Aorta (tissue), 5 donors: ENCODE measurements around the gene PRDX5. TPM values are rescaled to one million over a fixed set of nuclear protein-coding genes. Genes with fewer than 3 reads are reported as not detected.

ENCODE experiments used
- ATAC-seq: fragments of 200-7000 bp; cut with Tn5 transposase; one replicate; pipeline ENCODE4 v1.9.1; 2022; ENCODE audit warnings: moderate library complexity; ENCODE audit not compliant: low FRiP score
- DNase-seq, 2 donors: peaks; one replicate each; pipeline ENCODE4 v3.0.0-alpha.2; 2020
- H3K27ac ChIP-seq, 2 donors: one replicate each; pipeline ENCODE4 v1.5.1; 2013; ENCODE audit warnings: low read length in 2 of 2, mild to moderate bottlenecking in 2 of 2, moderate library complexity in 2 of 2, control low read depth in 1 of 2, inconsistent platforms in 1 of 2, low read depth in 1 of 2
- H3K27me3 ChIP-seq, 2 donors: one replicate each; pipeline ENCODE4 v1.6.1; 2013; ENCODE audit warnings: control low read depth in 1 of 2, low read length in 1 of 2, mild to moderate bottlenecking in 1 of 2, moderate library complexity in 1 of 2; ENCODE audit not compliant: insufficient read depth in 2 of 2, control insufficient read depth in 1 of 2
- H3K36me3 ChIP-seq, 2 donors: one replicate each; pipeline ENCODE4 v1.6.1; 2013; ENCODE audit warnings: control low read depth in 1 of 2, low read length in 1 of 2, mild to moderate bottlenecking in 1 of 2; ENCODE audit not compliant: insufficient read depth in 2 of 2, control insufficient read depth in 1 of 2
- H3K4me1 ChIP-seq, 2 donors: one replicate each; pipeline ENCODE4 v1.6.1; 2013; ENCODE audit warnings: low read length in 2 of 2, control low read depth in 1 of 2, mild to moderate bottlenecking in 1 of 2, moderate library complexity in 1 of 2; ENCODE audit not compliant: insufficient read depth in 2 of 2, control insufficient read depth in 1 of 2
- H3K4me3 ChIP-seq, 2 donors: one replicate each; pipeline ENCODE4 v1.5.1; 2013; ENCODE audit warnings: low read length in 2 of 2, control low read depth in 1 of 2, mild to moderate bottlenecking in 1 of 2
- H3K9me3 ChIP-seq: one replicate; pipeline ENCODE4 v1.6.1; 2013; ENCODE audit warnings: mild to moderate bottlenecking, low read length; ENCODE audit not compliant: control insufficient read depth
- WGBS, 2 donors: extraction: QIAGEN DNeasy Blood & Tissue Kit; methylation state at CpG; one replicate each; pipeline ENCODE4 v1.1.7; 2013; 5-methylcytosine and 5-hydroxymethylcytosine counted together
- intact Hi-C, 2 donors: fragments of 100-400 bp; cut with DNase I; formaldehyde crosslinking; loops; one replicate each; pipeline versions ENCODE4 v1.14.2 to v1.15.0; 2022
- microRNA-seq, 2 donors: library from miRNA; unstranded; fragments of <30 nt; microRNA quantifications; one replicate each; pipeline ENCODE4 v1.2.0, GENCODE V29; 2020
- polyA plus RNA-seq, 2 donors: library from polyadenylated mRNA; stranded (reverse); fragments of 200-250 nt; gene quantifications; one replicate each; pipeline ENCODE4 v1.2.3, GENCODE V29; 2013
- total RNA-seq, 2 donors: library from RNA; stranded (reverse); fragmentation: NEBNext Ultra II Directional; extraction: Animal tissue kit (Norgen Biotek cat#: 25700); gene quantifications; one replicate each; pipeline ENCODE4 v1.2.1, GENCODE V29; 2021
- donor health status: healthy with polysubstance abuse.
- donor health status: Bipolar disorder and iron deficiency.
- donor health status: DM: no; HTN: no; CAD: no.
- donor health status: DM: no; HTN: no; CAD: no.
- donor health status: DM: yes; HTN: yes; CAD: no.

The PRDX5 gene
- total and polyA plus RNA-seq, 4 donors: 69.9 to 316 (median 142) TPM

GRCh38 chr11:64369440-64370421, 51.8 kb downstream of the PRDX5 start:
- WGBS, 2 donors: 85% methylated on average over 82 of the region's 82 CpGs
- intact Hi-C loops: no loop called here
- H3K9me3 ChIP-seq: no peaks in the 10 kb centered on the region
- DNase-seq: peak in 1 of 2 donors; percentile 75
- no peak for ATAC-seq
- H3K4me3 ChIP-seq: no peak overlapping the region
- no peaks in the 10 kb centered on the region for H3K4me1 ChIP-seq
- H3K27me3 ChIP-seq: no peaks in the 10 kb centered on the region
- H3K36me3 ChIP-seq: peaks cover 0 to 9% of the 10 kb centered on the region in 2 donors
- no peak overlapping the region for H3K27ac ChIP-seq

- Histone ChIP-seq H3K4me1 (no peaks in the 10 kb centered on the region), H3K27ac (no peak overlapping the region), H3K9me3 (no peaks in the 10 kb centered on the region), H3K27me3 (no peaks in the 10 kb centered on the region), H3K4me3 (no peak overlapping the region), H3K36me3 (peaks cover 0 to 6% of the 10 kb centered on the region in 2 donors)
- DNase-seq (peak in 1 of 2 donors; percentile 59), ATAC-seq (no peak)
- intact Hi-C loops: no loop called here
- WGBS, 2 donors: 82 to 85% methylated on average over 21 to 22 of the region's 22 CpGs
Measured at GRCh38 chr11:64371201-64371600, 53.3 kb downstream of the PRDX5 start.

Small RNAs within 50 kb of the gene (microRNA-seq; reads per million reads assigned to microRNA genes)
- gene MIR1237: 2.0 to 8.3 reads per million in 2 donors
- 0 to 1.2 reads per million in 2 donors for gene MIR7155

Other genes with a start within 250 kb of the PRDX5 start
- 10 to 100 TPM; 12.7 to 19.0 TPM for gene MACROD1, start 152.0 kb upstream of the PRDX5 start, total RNA-seq
- 100 to 1,000 TPM; 111 to 125 TPM for gene MACROD1, start 152.0 kb upstream of the PRDX5 start, polyA plus RNA-seq
- gene STIP1, start 131.9 kb upstream of the PRDX5 start, total RNA-seq: 100 to 1,000 TPM in 1 of 2 donors, 10 to 100 TPM in 1; 67.9 to 111 TPM
- 10 to 100 TPM; 31.0 to 40.4 TPM for gene STIP1, start 131.9 kb upstream of the PRDX5 start, polyA plus RNA-seq
- gene FERMT3, start 111.4 kb upstream of the PRDX5 start, total RNA-seq: 10 to 100 TPM; 35.6 to 42.6 TPM
- 10 to 100 TPM; 22.2 to 38.1 TPM for gene FERMT3, start 111.4 kb upstream of the PRDX5 start, polyA plus RNA-seq
- gene TRPT1, start 91.9 kb upstream of the PRDX5 start, total RNA-seq: 10 to 100 TPM; 24.5 to 24.8 TPM
- 10 to 100 TPM; 34.3 to 95.3 TPM for gene TRPT1, start 91.9 kb upstream of the PRDX5 start, polyA plus RNA-seq
- gene NUDT22, start 91.8 kb upstream of the PRDX5 start, total RNA-seq: 10 to 100 TPM; 36.7 to 46.9 TPM
- gene NUDT22, start 91.8 kb upstream of the PRDX5 start, polyA plus RNA-seq: 10 to 100 TPM; 42.1 to 98.8 TPM
- gene DNAJC4, start 87.6 kb upstream of the PRDX5 start, total RNA-seq: 10 to 100 TPM; 15.0 to 27.4 TPM
- gene DNAJC4, start 87.6 kb upstream of the PRDX5 start, polyA plus RNA-seq: 10 to 100 TPM; 26.2 to 97.9 TPM
- 100 to 1,000 TPM; 131 to 208 TPM for gene VEGFB, start 83.5 kb upstream of the PRDX5 start, total RNA-seq
- gene VEGFB, start 83.5 kb upstream of the PRDX5 start, polyA plus RNA-seq: 100 to 1,000 TPM; 191 to 206 TPM
- 10 to 100 TPM; 50.2 to 52.6 TPM for gene FKBP2, start 77.0 kb upstream of the PRDX5 start, total RNA-seq
- 100 to 1,000 TPM; 122 to 298 TPM for gene FKBP2, start 77.0 kb upstream of the PRDX5 start, polyA plus RNA-seq
- 100 to 1,000 TPM; 110 to 146 TPM for gene PPP1R14B, start 71.2 kb upstream of the PRDX5 start, total RNA-seq
- 100 to 1,000 TPM; 129 to 145 TPM for gene PPP1R14B, start 71.2 kb upstream of the PRDX5 start, polyA plus RNA-seq
- 10 to 100 TPM; 29.4 to 32.3 TPM for gene PLCB3, start 66.6 kb upstream of the PRDX5 start, total RNA-seq
- 10 to 100 TPM; 16.9 to 27.2 TPM for gene PLCB3, start 66.6 kb upstream of the PRDX5 start, polyA plus RNA-seq
- 10 to 100 TPM; 47.2 to 53.3 TPM for gene BAD, start 33.5 kb upstream of the PRDX5 start, total RNA-seq
- gene BAD, start 33.5 kb upstream of the PRDX5 start, polyA plus RNA-seq: 100 to 1,000 TPM in 1 of 2 donors, 10 to 100 TPM in 1; 81.8 to 119 TPM
- gene GPR137, start 32.3 kb upstream of the PRDX5 start, total RNA-seq: 10 to 100 TPM; 22.5 to 31.8 TPM
- gene GPR137, start 32.3 kb upstream of the PRDX5 start, polyA plus RNA-seq: 10 to 100 TPM; 19.7 to 40.3 TPM
- gene KCNK4, start 26.8 kb upstream of the PRDX5 start, total RNA-seq: not detected
- gene KCNK4, start 26.8 kb upstream of the PRDX5 start, polyA plus RNA-seq: not detected
- not detected for gene CATSPERZ, start 17.8 kb upstream of the PRDX5 start, total RNA-seq
- gene CATSPERZ, start 17.8 kb upstream of the PRDX5 start, polyA plus RNA-seq: not detected
- 10 to 100 TPM; 25.9 to 27.6 TPM for gene ESRRA, start 12.6 kb upstream of the PRDX5 start, total RNA-seq
- 10 to 100 TPM; 32.3 to 54.7 TPM for gene ESRRA, start 12.6 kb upstream of the PRDX5 start, polyA plus RNA-seq
- gene TRMT112, start 562 bp upstream of the PRDX5 start, total RNA-seq: 100 to 1,000 TPM; 139 TPM
- gene TRMT112, start 562 bp upstream of the PRDX5 start, polyA plus RNA-seq: 100 to 1,000 TPM; 207 to 270 TPM
- 10 to 100 TPM in 1 of 2 donors, 1 to 10 TPM in 1; 7.4 to 19.0 TPM for gene CCDC88B, start 22.1 kb downstream of the PRDX5 start, total RNA-seq
- 10 to 100 TPM; 13.4 to 28.5 TPM for gene CCDC88B, start 22.1 kb downstream of the PRDX5 start, polyA plus RNA-seq
- gene RPS6KA4, start 41.0 kb downstream of the PRDX5 start, total RNA-seq: 10 to 100 TPM; 25.8 to 31.8 TPM
- gene RPS6KA4, start 41.0 kb downstream of the PRDX5 start, polyA plus RNA-seq: 10 to 100 TPM; 14.1 to 27.2 TPM
- gene SLC22A11, start 237.8 kb downstream of the PRDX5 start, total RNA-seq: under 1 TPM; 0.36 to 0.49 TPM
- gene SLC22A11, start 237.8 kb downstream of the PRDX5 start, polyA plus RNA-seq: not detected